ENCODE measurements around the gene ATP9B. TPM values are rescaled to one million over a fixed set of nuclear protein-coding genes. Genes with fewer than 3 reads are reported as not detected.

ATP9B gene
- total RNA-seq, 2 experiments from 2014 or later, result 61.9 to 63.5 TPM

- H3K36me3 ChIP-seq (ENCODE audit: insufficient read depth, low read length), result peaks cover 32% of the 10 kb centered on the region
- H3K4me1 ChIP-seq (ENCODE audit: insufficient read depth, low read length), result peaks cover 24% of the 10 kb centered on the region
- H3K27me3 Mint-ChIP-seq, result no peaks in the 10 kb centered on the region
- POLR2A ChIA-PET, result no interaction called here
- no peaks in the 10 kb centered on the region for H3K27me3 ChIP-seq (ENCODE audit: control insufficient read depth in 1 of 2, insufficient read depth in 2 of 2, low read length in 2 of 2)
- no peak for ATAC-seq (ENCODE audit: poor library complexity)
- H3K4me1 Mint-ChIP-seq (ENCODE audit: low read depth), result peaks cover 40% of the 10 kb centered on the region
- no peaks in the 10 kb centered on the region for H3K9me3 ChIP-seq (ENCODE audit: control insufficient read depth in 1 of 2, insufficient read depth in 1 of 2, low read length in 2 of 2)
- intact Hi-C loops (cut with DNase I, micrococcal nuclease), result no loop called here
- CTCF ChIA-PET, result no interaction called here
- H3K4me3 ChIP-seq (ENCODE audit: low read length), result no peak overlapping the region
- H3K4me3 Mint-ChIP-seq, result no peak overlapping the region
- H3K9me3 Mint-ChIP-seq, result no peaks in the 10 kb centered on the region
- DNase-seq, result no peak
- TF ChIP-seq CTCF (IDR thresholded peaks at IDR 0.05), result no peak
- H3K36me3 Mint-ChIP-seq (ENCODE audit: low read depth), result peaks cover 47% of the 10 kb centered on the region
- no peak overlapping the region for H3K27ac ChIP-seq (ENCODE audit: low read depth in 1 of 2, low read length in 2 of 2)
- peak overlapping the region; percentile 72 for H3K27ac Mint-ChIP-seq
Measured at GRCh38 chr18:79427368-79428225, 358.4 kb downstream of the ATP9B start.

Other genes starting within 250 kb of the ATP9B start
- under 1 TPM; 0.22 to 0.33 TPM for gene SALL3, start 89.6 kb upstream of the ATP9B start, total RNA-seq

All from CD4-positive, alpha-beta T cell (primary cell).